ENCODE data around the gene PMIS2. TPM values are rescaled to one million over a fixed set of nuclear protein-coding genes. Genes with fewer than 3 reads are reported as not detected.
A peak's percentile ranks its signal among the peaks of the same experiment; 100 is the strongest.

The PMIS2 gene
- total and polyA plus RNA-seq, 2 of the 8 experiments (the other 6 are each of a cell fraction or from before 2014, with no cell fraction given) = not detected

DNA sequence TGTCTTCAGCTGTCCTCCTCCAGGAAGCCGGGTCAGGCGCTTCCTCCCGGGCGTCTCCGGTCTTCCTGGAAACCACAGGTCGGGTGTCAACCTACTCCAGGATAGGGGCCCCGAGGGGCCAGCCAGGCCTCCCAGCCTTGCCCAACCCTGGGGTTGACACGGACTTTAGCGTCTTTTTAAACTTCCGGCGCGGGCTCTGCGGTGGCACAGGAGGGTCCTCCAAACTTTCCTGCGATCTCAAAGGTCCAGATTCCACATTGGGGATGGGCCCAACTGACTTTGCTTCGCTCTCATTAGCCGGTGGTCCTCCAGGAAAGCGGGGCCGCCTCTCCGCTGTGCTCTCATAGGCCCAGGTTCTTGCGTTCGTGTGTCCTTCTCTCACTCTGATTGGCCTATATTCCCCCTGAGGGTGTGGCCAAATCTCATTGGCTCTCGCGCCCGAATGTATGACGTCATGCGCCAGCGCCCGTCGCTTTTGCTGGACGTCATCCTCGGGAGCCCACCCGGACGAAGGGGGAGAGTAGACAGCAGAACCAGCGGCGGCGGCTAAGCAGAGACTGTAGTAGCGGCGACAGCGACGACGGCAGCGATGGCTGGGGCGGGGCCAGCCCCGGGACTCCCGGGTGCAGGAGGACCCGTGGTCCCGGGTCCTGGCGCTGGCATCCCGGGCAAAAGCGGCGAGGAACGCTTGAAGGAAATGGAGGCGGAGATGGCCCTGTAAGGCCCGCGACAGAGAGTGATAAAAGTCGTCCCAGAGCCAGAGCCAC lies 42.8 kb downstream of the PMIS2 start, which contains the start of gene RBM42:
TSS of gene RBM42 (plus strand) at position 472 of the 767 bp plus-strand sequence. CDS start at position 590, 118 bp downstream.
- H3K4me3 ChIP-seq (ENCODE audit: extremely low read depth in 1 of 4, insufficient read depth in 2 of 4, low read depth in 3 of 4, low read length in 4 of 4) = peak within 1 kb of the TSS; percentile 66 to 95 (median 83)
- H4K8ac ChIP-seq (ENCODE audit: extremely low read depth, insufficient read depth, low read length) = peak within 1 kb of the TSS; percentile 89
- WGBS, 2 experiments (ENCODE audit: extremely low coverage in 1 of 2, insufficient coverage in 1 of 2, insufficient read length in 1 of 2, insufficient replicate concordance in 2 of 2, low coverage in 1 of 2, low lambda C conversion rate in 2 of 2, missing lambda C conversion rate in 1 of 2) = 1% methylated on average over 51 of the region's 56 CpGs; no CpG with 5 or more reads in 1 of the 2 experiments
- POLR2A ChIA-PET (ENCODE audit: partially characterized antibody) = interaction anchor here (1.0 to 2.8 kb wide), 5 partner anchors 9 to 120 kb away, joined by 3 to 8 read pairs (median 5); partner anchors contain the start of gene HAUS5
- H4K20me1 ChIP-seq (replicated peaks in 1 of 2; ENCODE audit: control insufficient read depth in 1 of 2, insufficient read depth in 2 of 2, low read length in 2 of 2) = peaks cover 0 to 4% of the 10 kb centered on the region in 2 experiments
- H3K23me2 ChIP-seq (ENCODE audit: low read depth, low read length) = peaks cover 10% of the 10 kb centered on the region
- H2AFZ ChIP-seq (ENCODE audit: low read length) = peak within 1 kb of the TSS; percentile 64; the same call in 1 of the 2 replicates
- CTCF ChIA-PET (ENCODE audit: partially characterized antibody) = interaction anchor here (1.3 kb wide), 1 partner anchor 14 kb away, joined by 4 read pairs; no protein-coding TSS in a partner anchor
- H3K27ac ChIP-seq (ENCODE audit: low read depth, low read length) = peak within 1 kb of the TSS; percentile 44
- H4K91ac ChIP-seq (replicated peaks; ENCODE audit: insufficient read length, low read length) = no peak within 1 kb of the TSS
- H3K4ac ChIP-seq (replicated peaks; ENCODE audit: insufficient read length, low read depth, low read length) = peak within 1 kb of the TSS; percentile 69
- no peak within 1 kb of the TSS for H3K23ac ChIP-seq (ENCODE audit: insufficient read length)
- H3K4me1 ChIP-seq (replicated peaks in 1 of 4; ENCODE audit: control insufficient read depth in 3 of 4, insufficient read depth in 4 of 4, low read length in 3 of 4) = peaks cover 0 to 4% (median 3%) of the 10 kb centered on the region in 4 experiments; a peak in 2 of 7 replicates
- H3K9ac ChIP-seq (replicated peaks in 1 of 4; ENCODE audit: extremely low read depth in 1 of 4, low read depth in 3 of 4, low read length in 3 of 4) = peak within 1 kb of the TSS; percentile 72 to 82 (median 74)
- peak within 1 kb of the TSS; percentile 85 to 99 for H3K4me2 ChIP-seq (ENCODE audit: insufficient read depth in 1 of 2, low read depth in 2 of 2, low read length in 2 of 2)
- DNase-seq (ENCODE audit: low read depth in 1 of 2, low spot score in 2 of 2) = peak; percentile 97 to 100
- peak within 1 kb of the TSS; percentile 40 for H3K56ac ChIP-seq (replicated peaks; ENCODE audit: insufficient read length, low read depth, low read length)
- no peak within 1 kb of the TSS for H2BK12ac ChIP-seq (ENCODE audit: low read depth, low read length)
- H3K79me1 ChIP-seq (ENCODE audit: low read depth, low read length) = no peaks in the 10 kb centered on the region; the same call in 1 of the 2 replicates
- peak within 1 kb of the TSS; percentile 72 for H2BK120ac ChIP-seq (replicated peaks; ENCODE audit: low read depth, low read length)
- H2BK15ac ChIP-seq (ENCODE audit: low read length) = no peak within 1 kb of the TSS
- no peaks in the 10 kb centered on the region for H3K9me3 ChIP-seq (ENCODE audit: insufficient read depth in 2 of 2, low read depth in 1 of 2, low read length in 1 of 2)
- H2AK5ac ChIP-seq (ENCODE audit: low read depth, low read length) = no peak within 1 kb of the TSS
- no peak within 1 kb of the TSS for H2BK5ac ChIP-seq (ENCODE audit: low read depth, low read length)
- peak within 1 kb of the TSS; percentile 61 for H4K5ac ChIP-seq (ENCODE audit: insufficient read length, low read depth, low read length)
- peak; percentile 97 for FAIRE-seq
- no peak within 1 kb of the TSS for H2BK20ac ChIP-seq (ENCODE audit: low read length)
- H3K36me3 ChIP-seq (ENCODE audit: control insufficient read depth in 2 of 4, insufficient read depth in 4 of 4, low read length in 3 of 4) = peaks cover 12 to 29% (median 19%) of the 10 kb centered on the region in 4 experiments
- H3K79me2 ChIP-seq (ENCODE audit: control insufficient read depth in 1 of 2, insufficient read depth in 2 of 2, low read length in 2 of 2) = peaks cover 0 to 6% of the 10 kb centered on the region in 2 experiments; a peak in 1 of 4 replicates
- H3K14ac ChIP-seq (ENCODE audit: insufficient read length) = no peak within 1 kb of the TSS
- H3K27me3 ChIP-seq (replicated peaks in 1 of 4; ENCODE audit: control insufficient read depth in 3 of 4, extremely low read depth in 1 of 4, insufficient read depth in 3 of 4, low read length in 3 of 4) = no peaks in the 10 kb centered on the region
- H3K18ac ChIP-seq (ENCODE audit: extremely low read depth, low read length) = no peak within 1 kb of the TSS
- TF ChIP-seq CHD2 (IDR thresholded peaks at IDR 0.05; ENCODE audit: low read length) (peak; percentile 87), TAF7 (optimal IDR thresholded peaks at IDR 0.05; ENCODE audit: borderline replicate concordance, low read depth, low read length) (peak; percentile 51), NRF1 (IDR thresholded peaks at IDR 0.05; ENCODE audit: low read depth, low read length) (no peak), HDAC2 (IDR thresholded peaks at IDR 0.05; ENCODE audit: borderline replicate concordance in 1 of 2, low read depth in 2 of 2, low read length in 2 of 2) (peak in 1 of 2 experiments; percentile 64; a peak in 2 of 4 replicates), CEBPB (IDR thresholded peaks at IDR 0.05; ENCODE audit: low read depth, low read length) (0 out of 2 replicates have a peak, but pooled peaks have one; percentile 7), SP4 (IDR thresholded peaks at IDR 0.05; ENCODE audit: low read length) (no peak), HDAC6 (IDR thresholded peaks at IDR 0.05; ENCODE audit: low read depth, low read length) (no peak), SIX5 (IDR thresholded peaks at IDR 0.05; ENCODE audit: low read depth, low read length) (peak; percentile 7; the same call in 1 of the 2 replicates)
- TF ChIP-seq, protein P1, sequence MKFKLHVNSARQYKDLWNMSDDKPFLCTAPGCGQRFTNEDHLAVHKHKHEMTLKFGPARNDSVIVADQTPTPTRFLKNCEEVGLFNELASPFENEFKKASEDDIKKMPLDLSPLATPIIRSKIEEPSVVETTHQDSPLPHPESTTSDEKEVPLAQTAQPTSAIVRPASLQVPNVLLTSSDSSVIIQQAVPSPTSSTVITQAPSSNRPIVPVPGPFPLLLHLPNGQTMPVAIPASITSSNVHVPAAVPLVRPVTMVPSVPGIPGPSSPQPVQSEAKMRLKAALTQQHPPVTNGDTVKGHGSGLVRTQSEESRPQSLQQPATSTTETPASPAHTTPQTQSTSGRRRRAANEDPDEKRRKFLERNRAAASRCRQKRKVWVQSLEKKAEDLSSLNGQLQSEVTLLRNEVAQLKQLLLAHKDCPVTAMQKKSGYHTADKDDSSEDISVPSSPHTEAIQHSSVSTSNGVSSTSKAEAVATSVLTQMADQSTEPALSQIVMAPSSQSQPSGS (IDR thresholded peaks at IDR 0.05; ENCODE audit: low read length) = peak; percentile 92
